ENCODE measurements around the gene GTF2H3. TPM values are rescaled to one million over a fixed set of nuclear protein-coding genes. Genes with fewer than 3 reads are reported as not detected.
A peak's percentile ranks its signal among the peaks of the same experiment; 100 is the strongest.

Gene GTF2H3
- total and polyA plus RNA-seq, 10 of the 15 experiments (the other 5 are each of a cell fraction or from before 2014, with no cell fraction given): 20.6 to 62.9 (median 34.7) TPM

DNA sequence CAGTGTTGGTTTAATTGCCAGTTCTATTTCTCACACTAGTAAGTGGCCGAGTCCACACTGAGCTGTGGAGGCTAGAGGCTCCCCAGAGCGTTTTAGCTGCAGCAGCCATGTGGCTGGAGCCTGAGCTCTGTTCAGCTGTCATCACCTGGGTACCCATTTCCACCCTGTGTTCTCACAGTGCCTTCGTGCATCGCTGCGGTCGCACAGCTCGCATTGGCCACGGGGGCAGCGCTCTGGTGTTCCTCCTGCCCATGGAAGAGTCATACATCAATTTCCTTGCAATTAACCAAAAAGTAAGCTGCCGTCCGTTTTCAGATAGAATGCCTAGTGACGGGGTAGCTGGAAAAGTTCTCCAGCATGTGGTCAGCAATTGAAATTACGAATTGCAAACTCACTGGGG, 16.0 kb upstream of the GTF2H3 start:
- no peaks in the 10 kb centered on the region for H3K4me1 ChIP-seq (ENCODE audit: control insufficient read depth, insufficient read depth, low read length)
- no peak overlapping the region for H3K4me2 ChIP-seq (ENCODE audit: control insufficient read depth, insufficient read depth)
- H3K27ac ChIP-seq (ENCODE audit: control insufficient read depth, insufficient read depth): no peak overlapping the region
- H3K9me3 ChIP-seq (replicated peaks; ENCODE audit: control insufficient read depth, insufficient read depth, low read length): no peaks in the 10 kb centered on the region
- H2AFZ ChIP-seq (ENCODE audit: control insufficient read depth, low read depth, low read length): no peak overlapping the region
- no peak for ATAC-seq
- 0 out of 2 replicates have a peak, but pooled peaks have one; percentile 29 for TF ChIP-seq POLR2A (IDR thresholded peaks at IDR 0.05; ENCODE audit: low read depth, low read length)
- TF ChIP-seq ZNF384 (IDR thresholded peaks at IDR 0.05; ENCODE audit: borderline replicate concordance, low read depth, low read length): no peak
- no peak for TF ChIP-seq ESRRA (IDR thresholded peaks at IDR 0.05; ENCODE audit: low read length)
- no peak for TF ChIP-seq CREM (IDR thresholded peaks at IDR 0.05; ENCODE audit: low read depth)
- no peak for TF ChIP-seq CHD1 (IDR thresholded peaks at IDR 0.05; ENCODE audit: low read depth, low read length)
- TF ChIP-seq IKZF1 (conservative IDR thresholded peaks at IDR 0.05): no peak
- 95% methylated on average over 10 of the region's 13 CpGs for WGBS (ENCODE audit: insufficient coverage, insufficient replicate concordance, low lambda C conversion rate, missing lambda C conversion rate)
- no peak for FAIRE-seq
- POLR2A ChIA-PET: no interaction called here
- SMC1A ChIA-PET (ENCODE audit: uncharacterized antibody, unreplicated experiment): interaction anchor here (1.3 kb wide), 1 partner anchor 28 kb away, joined by 3 read pairs; no protein-coding TSS in a partner anchor
- H4K20me1 ChIP-seq (ENCODE audit: control insufficient read depth, insufficient read depth): no peaks in the 10 kb centered on the region
- intact Hi-C loops (cut with micrococcal nuclease; ENCODE audit: unreplicated experiment) (no loop called here), in situ Hi-C loops (cut with MboI) (no loop called here)
- no peaks in the 10 kb centered on the region for H3K27me3 ChIP-seq (replicated peaks in 1 of 2; ENCODE audit: control insufficient read depth in 2 of 2, insufficient read depth in 2 of 2, low read length in 1 of 2)
- BruUV-seq (replicated peaks): no TSS peak
- CTCF ChIA-PET: interaction anchor here (0.8 to 2.2 kb wide), 3 partner anchors 9 to 27 kb away, joined by 3 to 10 read pairs (median 4); no protein-coding TSS in a partner anchor
- peaks cover 24 to 51% of the 10 kb centered on the region in 2 experiments for H3K36me3 ChIP-seq (ENCODE audit: control insufficient read depth in 2 of 2, insufficient read depth in 2 of 2, low read length in 1 of 2)
- DNase-seq (ENCODE audit: low read depth, low spot score): no peak
- RAD21 ChIA-PET (ENCODE audit: unreplicated experiment): no interaction called here
- H3K4me3 ChIP-seq: no peak overlapping the region
- no peak overlapping the region for H3K9ac ChIP-seq (ENCODE audit: control insufficient read depth, insufficient read depth, low read length)
- peaks cover 1% of the 10 kb centered on the region; the same call in 1 of the 2 replicates for H3K79me2 ChIP-seq (ENCODE audit: control insufficient read depth, insufficient read depth, low read length)

DNA sequence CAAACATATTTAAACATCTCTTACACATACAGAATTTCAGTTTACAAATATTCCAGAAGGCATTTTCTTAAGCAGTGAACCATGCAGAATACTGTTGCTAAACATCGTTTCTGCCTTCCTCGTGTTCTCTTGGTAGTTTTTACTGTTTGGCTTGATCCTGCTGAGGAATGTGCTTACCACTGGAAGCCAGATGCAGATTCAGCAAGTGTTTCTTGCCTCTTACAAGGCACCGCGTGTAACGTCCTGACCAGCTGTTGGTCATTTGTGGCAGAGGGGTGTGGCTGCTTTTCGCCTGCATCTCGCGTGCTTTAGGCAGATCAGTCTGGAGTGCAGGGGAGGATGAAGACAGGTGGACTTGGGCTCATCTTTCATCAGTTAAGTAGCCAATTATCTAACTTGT, 12.5 kb upstream of the GTF2H3 start:
- SMC1A ChIA-PET (ENCODE audit: uncharacterized antibody, unreplicated experiment): interaction anchor here (1.3 to 2.1 kb wide), 2 partner anchors 19 to 31 kb away, joined by 4 to 6 read pairs; partner anchors contain the start of gene DDX55
- H3K27me3 ChIP-seq (replicated peaks in 1 of 2; ENCODE audit: control insufficient read depth in 2 of 2, insufficient read depth in 2 of 2, low read length in 1 of 2): no peaks in the 10 kb centered on the region
- no peak overlapping the region for H3K4me2 ChIP-seq (ENCODE audit: control insufficient read depth, insufficient read depth)
- DNase-seq (ENCODE audit: low read depth, low spot score): no peak
- no peaks in the 10 kb centered on the region for H3K9me3 ChIP-seq (replicated peaks; ENCODE audit: control insufficient read depth, insufficient read depth, low read length)
- H2AFZ ChIP-seq (ENCODE audit: control insufficient read depth, low read depth, low read length): no peak overlapping the region
- POLR2A ChIA-PET: interaction anchor here (1.3 to 1.9 kb wide), 2 partner anchors 10 to 351 kb away, joined by 4 to 5 read pairs; no protein-coding TSS in a partner anchor
- peaks cover 15 to 45% of the 10 kb centered on the region in 2 experiments for H3K36me3 ChIP-seq (ENCODE audit: control insufficient read depth in 2 of 2, insufficient read depth in 2 of 2, low read length in 1 of 2)
- no peak overlapping the region for H3K9ac ChIP-seq (ENCODE audit: control insufficient read depth, insufficient read depth, low read length)
- CTCF ChIA-PET: interaction anchor here (1.0 to 4.6 kb wide), 3 partner anchors 10 to 30 kb away, joined by 3 to 21 read pairs (median 3); partner anchors contain the start of gene DDX55
- peaks cover 1% of the 10 kb centered on the region; the same call in 1 of the 2 replicates for H3K79me2 ChIP-seq (ENCODE audit: control insufficient read depth, insufficient read depth, low read length)
- H4K20me1 ChIP-seq (ENCODE audit: control insufficient read depth, insufficient read depth): no peaks in the 10 kb centered on the region
- FAIRE-seq: no peak
- no peak overlapping the region for H3K4me3 ChIP-seq
- in situ Hi-C loops (cut with MboI) (no loop called here), intact Hi-C loops (cut with micrococcal nuclease; ENCODE audit: unreplicated experiment) (no loop called here)
- H3K27ac ChIP-seq (ENCODE audit: control insufficient read depth, insufficient read depth): no peak overlapping the region
- ATAC-seq: no peak
- WGBS (ENCODE audit: insufficient coverage, insufficient replicate concordance, low lambda C conversion rate, missing lambda C conversion rate): 82% methylated on average over 8 of the region's 8 CpGs
- TSS peak; percentile 65 for BruUV-seq (replicated peaks)
- H3K4me1 ChIP-seq (ENCODE audit: control insufficient read depth, insufficient read depth, low read length): no peaks in the 10 kb centered on the region
- RAD21 ChIA-PET (ENCODE audit: unreplicated experiment): interaction anchor here (0.6 to 1.5 kb wide), 2 partner anchors 18 to 82 kb away, joined by 3 to 4 read pairs; no protein-coding TSS in a partner anchor
- TF ChIP-seq NFYB (IDR thresholded peaks at IDR 0.05; ENCODE audit: insufficient read depth, low read depth, low read length): no peak
- TF ChIP-seq, protein P1, sequence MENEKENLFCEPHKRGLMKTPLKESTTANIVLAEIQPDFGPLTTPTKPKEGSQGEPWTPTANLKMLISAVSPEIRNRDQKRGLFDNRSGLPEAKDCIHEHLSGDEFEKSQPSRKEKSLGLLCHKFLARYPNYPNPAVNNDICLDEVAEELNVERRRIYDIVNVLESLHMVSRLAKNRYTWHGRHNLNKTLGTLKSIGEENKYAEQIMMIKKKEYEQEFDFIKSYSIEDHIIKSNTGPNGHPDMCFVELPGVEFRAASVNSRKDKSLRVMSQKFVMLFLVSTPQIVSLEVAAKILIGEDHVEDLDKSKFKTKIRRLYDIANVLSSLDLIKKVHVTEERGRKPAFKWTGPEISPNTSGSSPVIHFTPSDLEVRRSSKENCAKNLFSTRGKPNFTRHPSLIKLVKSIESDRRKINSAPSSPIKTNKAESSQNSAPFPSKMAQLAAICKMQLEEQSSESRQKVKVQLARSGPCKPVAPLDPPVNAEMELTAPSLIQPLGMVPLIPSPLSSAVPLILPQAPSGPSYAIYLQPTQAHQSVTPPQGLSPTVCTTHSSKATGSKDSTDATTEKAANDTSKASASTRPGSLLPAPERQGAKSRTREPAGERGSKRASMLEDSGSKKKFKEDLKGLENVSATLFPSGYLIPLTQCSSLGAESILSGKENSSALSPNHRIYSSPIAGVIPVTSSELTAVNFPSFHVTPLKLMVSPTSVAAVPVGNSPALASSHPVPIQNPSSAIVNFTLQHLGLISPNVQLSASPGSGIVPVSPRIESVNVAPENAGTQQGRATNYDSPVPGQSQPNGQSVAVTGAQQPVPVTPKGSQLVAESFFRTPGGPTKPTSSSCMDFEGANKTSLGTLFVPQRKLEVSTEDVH (IDR thresholded peaks at IDR 0.05; ENCODE audit: low read depth, partially characterized antibody): no peak
- TF ChIP-seq IKZF2 (IDR thresholded peaks at IDR 0.05): no peak
- no peak for TF ChIP-seq CBX5 (IDR thresholded peaks at IDR 0.05; ENCODE audit: low read depth)
- no peak for TF ChIP-seq MTA2 (IDR thresholded peaks at IDR 0.05; ENCODE audit: low read depth)
- TF ChIP-seq MXI1 (IDR thresholded peaks at IDR 0.05; ENCODE audit: low read depth, low read length): no peak
- TF ChIP-seq MYB (IDR thresholded peaks at IDR 0.05; ENCODE audit: borderline replicate concordance, low read depth, low read length): no peak
- TF ChIP-seq WRNIP1 (IDR thresholded peaks at IDR 0.05; ENCODE audit: borderline replicate concordance, low read depth, low read length): no peak
- TF ChIP-seq YY1 (IDR thresholded peaks at IDR 0.05; ENCODE audit: low read depth, low read length): no peak
- TF ChIP-seq FOS (IDR thresholded peaks at IDR 0.05; ENCODE audit: borderline replicate concordance, extremely low read depth, insufficient read length): no peak
- no peak for TF ChIP-seq ASH2L (IDR thresholded peaks at IDR 0.05; ENCODE audit: borderline replicate concordance, low read depth)
- TF ChIP-seq CREM (IDR thresholded peaks at IDR 0.05; ENCODE audit: low read depth): no peak
